Lower lobe of right lung (tissue), 2 donors: ENCODE results near the gene RNF126. TPM values are rescaled to one million over a fixed set of nuclear protein-coding genes. Genes with fewer than 3 reads are reported as not detected.
A peak's percentile ranks its signal among the peaks of the same experiment; 100 is the strongest.
"Not testable (repeated sequence)": the region's sequence is repeated elsewhere in the genome, so short reads cannot be mapped to it uniquely, and the experiment has no call there.

Source experiments
- ATAC-seq, 2 donors: fragments of 200-7000 bp; cut with Tn5 transposase; one replicate each; pipeline ENCODE4 v1.9.1; 2020 to 2022; ENCODE audit warnings: mild to moderate bottlenecking in 2 of 2, moderate library complexity in 2 of 2
- DNase-seq: peaks from one replicate; pipeline ENCODE4 v3.0.0-alpha.2; 2020
- H3K27ac ChIP-seq: fragments of 200-600 bp; one replicate; pipeline ENCODE4 v1.8.0; 2022
- H3K27me3 ChIP-seq: fragments of 200-600 bp; one replicate; pipeline ENCODE4 v1.8.0; 2022; ENCODE audit warnings: low read depth
- H3K36me3 ChIP-seq: fragments of 200-600 bp; one replicate; pipeline ENCODE4 v1.8.0; 2022; ENCODE audit warnings: mild to moderate bottlenecking
- H3K4me1 ChIP-seq: fragments of 200-600 bp; one replicate; pipeline ENCODE4 v1.8.0; 2022
- H3K4me3 ChIP-seq: fragments of 200-600 bp; one replicate; pipeline ENCODE4 v1.8.0; 2022; ENCODE audit warnings: mild to moderate bottlenecking
- H3K9me3 ChIP-seq: fragments of 200-600 bp; one replicate; pipeline ENCODE4 v1.8.0; 2022
- CTCF ChIP-seq: fragments of 200-600 bp; IDR thresholded peaks from one replicate; pipeline ENCODE4 v1.8.0; 2022; ENCODE audit warnings: antibody characterized with exemption, mild to moderate bottlenecking
- intact Hi-C: fragments of 100-400 bp; cut with DNase I; formaldehyde crosslinking; loops from one replicate; pipeline ENCODE4 v1.11.0; 2022
- total RNA-seq: library from RNA; stranded (reverse); fragmentation: NEBNext Ultra II Directional; extraction: Animal tissue kit (Norgen Biotek cat#: 25700); gene quantifications from one replicate; pipeline ENCODE4 v1.2.1, GENCODE V29; 2021
- donor health status: DM: no; HTN: yes; CAD: no; lungs with severe emphysema.

The RNF126 gene
- total RNA-seq, 1 donor from 2014 or later = 27.0 TPM

- Histone ChIP-seq H3K27ac (peak within 1 kb of the TSS; percentile 74), H3K4me3 (peak within 1 kb of the TSS; percentile 62), H3K36me3 (no peaks in the 10 kb centered on the region), H3K9me3 (no peaks in the 10 kb centered on the region), H3K27me3 (peaks cover 21% of the 10 kb centered on the region), H3K4me1 (peaks cover 21% of the 10 kb centered on the region)
- DNase-seq = no peak
- peak in 1 of 2 donors; percentile 5 for ATAC-seq
- no peak for TF ChIP-seq CTCF
- intact Hi-C loops = no loop called here
Observed at GRCh38 chr19:708154-709143, 45.4 kb upstream of the RNF126 start, which contains the start of gene PALM. Gene PALM (plus strand): TSS chr19:708935. CDS start chr19:709147, 212 bp downstream.

GRCh38 chr19:704447-704741, 41.4 kb upstream of the RNF126 start:
- Histone ChIP-seq H3K36me3 (no peaks in the 10 kb centered on the region), H3K4me1 (peaks cover 15% of the 10 kb centered on the region), H3K27me3 (peaks cover 9% of the 10 kb centered on the region), H3K4me3 (peak overlapping the region; percentile 36), H3K9me3 (no peaks in the 10 kb centered on the region), H3K27ac (no peak overlapping the region)
- ATAC-seq (peak in 1 of 2 donors; percentile 3), DNase-seq (no peak)
- intact Hi-C loops = no loop called here
- no peak for TF ChIP-seq CTCF

- Histone ChIP-seq H3K36me3 (no peaks in the 10 kb centered on the region), H3K27ac (peak overlapping the region; percentile 58), H3K4me1 (peaks cover 15% of the 10 kb centered on the region), H3K4me3 (peak overlapping the region; percentile 42), H3K27me3 (peaks cover 12% of the 10 kb centered on the region), H3K9me3 (no peaks in the 10 kb centered on the region)
- ATAC-seq = peak; percentile 80 to 94
- no peak for TF ChIP-seq CTCF
- intact Hi-C loops = no loop called here
- DNase-seq = peak; percentile 90
Observed at GRCh38 chr19:703651-704446, 40.8 kb upstream of the RNF126 start.

GRCh38 chr19:703329-703650, 40.3 kb upstream of the RNF126 start:
- Histone ChIP-seq H3K27me3 (peaks cover 10% of the 10 kb centered on the region), H3K4me1 (peaks cover 13% of the 10 kb centered on the region), H3K36me3 (no peaks in the 10 kb centered on the region), H3K4me3 (peak overlapping the region; percentile 42), H3K9me3 (no peaks in the 10 kb centered on the region), H3K27ac (peak overlapping the region; percentile 58)
- no peak for TF ChIP-seq CTCF
- DNase-seq = no peak
- peak in 1 of 2 donors; percentile 7 for ATAC-seq
- intact Hi-C loops = no loop called here

GRCh38 chr19:702847-703246, 39.8 kb upstream of the RNF126 start:
- H3K9me3 ChIP-seq, H3K36me3 ChIP-seq, H3K4me1 ChIP-seq, intact Hi-C loops, DNase-seq, H3K27me3 ChIP-seq, ATAC-seq: not testable (repeated sequence)
- H3K4me3 ChIP-seq = peak overlapping the region; percentile 42
- peak overlapping the region; percentile 58 for H3K27ac ChIP-seq

GRCh38 chr19:699885-700284, 36.9 kb upstream of the RNF126 start:
- ATAC-seq, H3K27ac ChIP-seq, H3K4me3 ChIP-seq, H3K36me3 ChIP-seq, DNase-seq, intact Hi-C loops, H3K9me3 ChIP-seq, H3K4me1 ChIP-seq: not testable (repeated sequence)
- H3K27me3 ChIP-seq = peaks cover 18% of the 10 kb centered on the region

- DNase-seq, H3K4me3 ChIP-seq, ATAC-seq, H3K36me3 ChIP-seq, intact Hi-C loops, H3K4me1 ChIP-seq, H3K27ac ChIP-seq, H3K9me3 ChIP-seq: not testable (repeated sequence)
- H3K27me3 ChIP-seq = peaks cover 20% of the 10 kb centered on the region
Observed at GRCh38 chr19:698529-698928, 35.5 kb upstream of the RNF126 start.
